Temporal lobe (tissue), 1 donor: ENCODE results near the gene SLC22A2. TPM values are rescaled to one million over a fixed set of nuclear protein-coding genes. Genes with fewer than 3 reads are reported as not detected.

Source experiments
- total RNA-seq: library from RNA; depleted of rRNA; stranded (reverse); fragments of >200 nt; gene quantifications from one replicate; pipeline ENCODE4 v1.2.3, GENCODE V29; 2014

SLC22A2 gene
- total RNA-seq, 1 donor from 2014 or later = 0.74 TPM

Other genes with a start within 250 kb of the SLC22A2 start
- not detected for gene SLC22A1, start 137.0 kb downstream of the SLC22A2 start, total RNA-seq
- gene SLC22A3, start 89.6 kb upstream of the SLC22A2 start, total RNA-seq = 3.0 TPM